Mucosa of rectum (tissue), 2 donors: ENCODE data around the gene ACBD3.
A peak's percentile ranks its signal among the peaks of the same experiment; 100 is the strongest.

Experiments
- H3K27ac ChIP-seq, 2 donors: one replicate each; pipeline ENCODE4 v1.7.0; 2013; ENCODE audit warnings: inconsistent platforms in 2 of 2, low read depth in 2 of 2, low read length in 2 of 2
- H3K27me3 ChIP-seq, 2 donors: one replicate each; pipeline ENCODE4 v1.7.0; 2013; ENCODE audit warnings: low read length in 2 of 2; ENCODE audit not compliant: control insufficient read depth in 2 of 2, insufficient read depth in 2 of 2
- H3K36me3 ChIP-seq, 2 donors: one replicate each; pipeline ENCODE4 v1.7.0; 2013; ENCODE audit warnings: low read length in 2 of 2; ENCODE audit not compliant: control insufficient read depth in 2 of 2, insufficient read depth in 2 of 2
- H3K4me1 ChIP-seq, 2 donors: one replicate each; pipeline ENCODE4 v1.7.0; 2013; ENCODE audit warnings: low read length in 2 of 2, mild to moderate bottlenecking in 1 of 2; ENCODE audit not compliant: control insufficient read depth in 2 of 2, insufficient read depth in 2 of 2
- H3K4me3 ChIP-seq, 2 donors: one replicate each; pipeline ENCODE4 v1.7.0; 2013; ENCODE audit warnings: low read length in 2 of 2
- H3K9ac ChIP-seq, 2 donors: one replicate each; pipeline ENCODE4 v1.7.0; 2013; ENCODE audit warnings: low read length in 2 of 2, low read depth in 1 of 2, mild to moderate bottlenecking in 1 of 2
- H3K9me3 ChIP-seq, 2 donors: one replicate each; pipeline ENCODE4 v1.7.0; 2013; ENCODE audit warnings: low read length in 2 of 2; ENCODE audit not compliant: control insufficient read depth in 2 of 2
- donor health status: healthy.
- donor health status: Normal muscosa, but diverticular disease.

ACBD3 gene

DNA sequence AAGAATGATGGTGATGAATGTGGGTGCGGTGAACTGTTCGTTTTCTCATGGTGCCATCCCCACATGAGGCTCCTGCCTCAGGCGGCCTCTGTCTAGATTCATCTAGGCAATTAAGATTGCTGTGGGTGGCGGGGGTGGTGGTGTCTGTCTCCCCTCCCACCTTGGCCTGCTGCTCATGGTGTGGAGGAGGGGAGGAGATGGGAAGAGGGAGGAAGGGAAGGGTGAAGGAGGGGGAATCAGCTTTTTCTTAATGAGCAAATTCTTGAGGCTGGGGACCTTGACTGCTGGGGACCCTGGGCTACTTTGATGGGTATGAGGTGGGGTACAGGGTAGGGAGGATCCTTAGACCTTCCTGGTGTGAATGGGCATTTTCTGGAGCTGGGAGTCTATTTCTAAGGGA lies 68.2 kb downstream of the ACBD3 start:
- H3K9me3 ChIP-seq: no peaks in the 10 kb centered on the region
- H3K9ac ChIP-seq: no peak overlapping the region
- peaks cover 7 to 10% of the 10 kb centered on the region in 2 donors for H3K4me1 ChIP-seq
- no peak overlapping the region for H3K4me3 ChIP-seq
- H3K36me3 ChIP-seq: no peaks in the 10 kb centered on the region
- H3K27me3 ChIP-seq: no peaks in the 10 kb centered on the region
- H3K27ac ChIP-seq: no peak overlapping the region

DNA sequence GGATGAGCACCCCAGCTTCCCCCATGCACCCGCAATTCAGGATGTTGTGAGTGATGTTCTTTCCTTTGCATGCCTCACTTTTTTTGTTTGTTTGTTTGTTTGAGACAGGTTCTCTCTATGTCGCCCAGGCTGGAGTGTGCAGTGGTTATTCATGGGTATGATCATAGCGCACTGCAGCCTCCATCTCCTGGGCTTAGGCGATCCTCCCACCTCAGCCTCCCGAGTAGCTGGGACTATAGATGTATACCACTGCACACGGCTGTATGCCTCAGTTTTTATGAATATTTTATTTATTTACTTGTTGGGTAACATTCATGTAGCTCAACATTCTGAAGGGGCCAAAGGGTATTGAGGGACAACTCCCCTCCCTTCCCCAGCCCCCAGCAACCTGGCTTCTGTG lies 69.2 kb downstream of the ACBD3 start:
- Histone ChIP-seq H3K27ac (no peak overlapping the region), H3K9me3 (no peaks in the 10 kb centered on the region)

GRCh38 chr1:226116673-226117072 lies 69.9 kb downstream of the ACBD3 start:
- no peaks in the 10 kb centered on the region for H3K27me3 ChIP-seq
- H3K9me3 ChIP-seq: no peaks in the 10 kb centered on the region
- H3K4me1 ChIP-seq: peaks cover 7% of the 10 kb centered on the region in 2 donors
- no peak overlapping the region for H3K27ac ChIP-seq
- H3K4me3 ChIP-seq: no peak overlapping the region
- no peak overlapping the region for H3K9ac ChIP-seq
- no peaks in the 10 kb centered on the region for H3K36me3 ChIP-seq

More for the DNA sequence above, 69.2 kb downstream of the ACBD3 start:
- no peaks in the 10 kb centered on the region for H3K36me3 ChIP-seq
- H3K27me3 ChIP-seq: no peaks in the 10 kb centered on the region
- H3K9ac ChIP-seq: no peak overlapping the region
- H3K4me1 ChIP-seq: peaks cover 5 to 7% of the 10 kb centered on the region in 2 donors
- H3K4me3 ChIP-seq: no peak overlapping the region

- Histone ChIP-seq H3K4me1 (peaks cover 13 to 14% of the 10 kb centered on the region in 2 donors), H3K9me3 (no peaks in the 10 kb centered on the region), H3K27ac (no peak overlapping the region), H3K9ac (no peak overlapping the region), H3K36me3 (no peaks in the 10 kb centered on the region), H3K27me3 (no peaks in the 10 kb centered on the region), H3K4me3 (no peak overlapping the region)
Observed at GRCh38 chr1:226112626-226113025, 73.9 kb downstream of the ACBD3 start.

- no peak overlapping the region for H3K27ac ChIP-seq
Observed at GRCh38 chr1:226111883-226112261, 74.7 kb downstream of the ACBD3 start.

DNA sequence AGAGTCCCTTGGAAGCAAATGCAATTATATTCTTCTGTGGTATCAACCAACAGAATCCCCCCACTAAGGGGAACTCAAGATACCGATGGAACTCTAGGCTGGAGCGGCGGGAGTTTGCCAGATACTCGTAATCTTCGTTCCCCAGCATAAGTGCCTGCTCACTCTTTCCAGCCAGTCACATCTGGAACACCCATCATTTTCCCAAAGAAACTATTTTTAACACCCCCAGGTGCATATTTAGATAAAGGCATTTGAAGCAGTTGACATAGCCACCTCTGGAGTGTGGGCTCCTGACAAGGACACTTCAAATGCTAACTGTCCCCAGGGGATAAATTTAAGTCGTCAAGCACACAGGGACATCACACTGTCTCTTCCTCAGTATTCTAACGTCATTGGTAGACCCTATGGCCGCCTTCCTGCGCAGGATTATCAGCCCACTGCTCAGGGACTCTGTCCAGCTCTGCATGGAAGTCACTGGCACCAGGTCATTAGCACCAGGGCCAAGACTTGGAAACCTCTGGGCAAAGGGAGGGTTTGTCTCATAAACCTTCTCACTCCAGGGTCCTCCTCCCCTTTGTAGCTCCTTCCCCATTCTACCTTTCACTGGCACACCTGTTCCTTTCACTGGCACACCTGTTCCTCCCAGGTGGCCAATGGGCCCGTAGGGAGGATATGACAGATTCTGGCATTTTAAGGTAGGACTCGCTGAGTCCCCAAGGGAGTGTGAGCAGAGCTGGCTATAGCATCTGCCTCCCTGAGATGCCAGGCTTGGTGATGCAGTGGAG lies 75.3 kb downstream of the ACBD3 start:
- Histone ChIP-seq H3K4me1 (peaks cover 13 to 14% of the 10 kb centered on the region in 2 donors), H3K27ac (peak overlapping the region; percentile 93 to 96), H3K9me3 (no peaks in the 10 kb centered on the region), H3K36me3 (no peaks in the 10 kb centered on the region), H3K4me3 (peak overlapping the region; percentile 72 to 77), H3K9ac (peak overlapping the region; percentile 75 to 87), H3K27me3 (no peaks in the 10 kb centered on the region)

More at GRCh38 chr1:226111883-226112261, 74.7 kb downstream of the ACBD3 start:
- Histone ChIP-seq H3K9ac (peak overlapping the region in 1 of 2 donors; percentile 12), H3K27me3 (no peaks in the 10 kb centered on the region), H3K36me3 (no peaks in the 10 kb centered on the region), H3K4me3 (no peak overlapping the region), H3K9me3 (no peaks in the 10 kb centered on the region), H3K4me1 (peaks cover 13 to 14% of the 10 kb centered on the region in 2 donors)

DNA sequence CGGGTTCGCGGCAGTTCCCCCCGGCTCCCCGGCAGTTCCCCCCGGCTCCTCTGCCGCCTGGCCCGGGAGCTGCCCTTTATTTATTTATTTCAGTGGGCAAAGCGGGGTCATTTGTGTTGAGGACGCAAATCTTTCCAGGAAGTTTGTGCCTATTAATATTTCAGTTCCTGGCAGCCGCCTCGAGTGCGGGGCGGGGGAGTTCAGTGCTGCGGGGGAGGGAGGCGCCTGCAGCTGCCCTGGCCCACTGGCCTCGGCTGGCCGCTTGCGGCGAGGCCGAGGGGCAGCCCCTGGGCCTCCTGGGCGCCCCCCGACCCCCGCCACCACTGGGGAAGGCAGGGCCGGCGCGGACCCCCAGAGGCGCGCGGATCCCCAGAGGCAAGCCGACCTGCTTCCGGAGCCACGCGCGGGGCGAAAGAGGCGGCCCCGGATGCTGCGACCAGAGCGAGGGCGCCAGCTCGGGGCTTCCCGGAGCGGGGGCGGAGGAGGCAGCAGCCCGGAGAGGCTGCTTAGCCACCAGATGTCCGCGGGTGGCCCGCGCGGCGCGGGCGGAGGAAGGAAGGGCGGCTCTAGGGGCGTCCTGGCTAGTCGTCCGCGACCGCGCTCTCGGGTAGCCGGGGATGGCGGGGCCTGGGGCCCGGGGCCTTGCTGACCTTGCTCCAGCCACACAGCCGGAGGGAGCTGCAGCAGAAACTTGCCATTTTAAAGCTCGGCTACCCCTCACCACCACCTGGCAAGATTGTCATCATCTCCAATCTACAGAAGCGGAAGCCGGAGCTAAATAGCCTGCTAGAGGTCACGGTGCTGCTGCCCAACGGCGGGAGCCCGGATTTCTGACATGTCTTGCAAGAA lies 76.1 kb downstream of the ACBD3 start:
- Histone ChIP-seq H3K4me3 (peak overlapping the region; percentile 72 to 77), H3K9ac (peak overlapping the region; percentile 75 to 87), H3K9me3 (no peaks in the 10 kb centered on the region), H3K4me1 (peaks cover 13 to 14% of the 10 kb centered on the region in 2 donors), H3K27ac (peak overlapping the region; percentile 93 to 96), H3K36me3 (no peaks in the 10 kb centered on the region), H3K27me3 (no peaks in the 10 kb centered on the region)

DNA sequence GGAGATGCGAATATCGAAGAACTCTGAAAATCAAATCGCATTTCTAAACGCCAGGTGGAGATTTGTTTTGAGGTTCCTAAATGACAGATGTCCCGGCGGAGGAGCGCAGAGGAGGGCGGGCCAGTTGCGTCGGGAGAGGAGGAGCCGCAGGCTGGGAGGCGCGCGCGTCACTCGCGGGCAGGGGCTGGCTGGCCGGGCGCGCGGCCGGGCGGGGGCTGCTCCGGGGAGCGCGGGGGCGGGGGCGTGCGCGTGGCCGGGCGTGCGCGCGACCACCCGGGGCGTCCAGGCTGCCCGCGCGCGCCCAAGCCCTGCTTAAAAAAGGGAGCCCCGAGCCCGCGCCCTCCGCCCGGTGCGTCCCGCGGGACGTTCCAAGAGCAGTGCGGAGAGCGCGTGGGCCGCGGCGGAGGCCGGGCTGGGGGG lies 76.7 kb downstream of the ACBD3 start:
- H3K4me1 ChIP-seq: peaks cover 13 to 14% of the 10 kb centered on the region in 2 donors
- H3K9ac ChIP-seq: peak overlapping the region; percentile 77 to 87
- no peaks in the 10 kb centered on the region for H3K27me3 ChIP-seq
- no peaks in the 10 kb centered on the region for H3K36me3 ChIP-seq
- H3K4me3 ChIP-seq: peak overlapping the region; percentile 72 to 80
- no peaks in the 10 kb centered on the region for H3K9me3 ChIP-seq
- H3K27ac ChIP-seq: peak overlapping the region; percentile 93 to 96

GRCh38 chr1:226108935-226109828 lies 77.4 kb downstream of the ACBD3 start:
- H3K36me3 ChIP-seq: no peaks in the 10 kb centered on the region
- peak overlapping the region; percentile 77 to 81 for H3K9ac ChIP-seq
- peak overlapping the region; percentile 93 to 96 for H3K27ac ChIP-seq
- H3K4me1 ChIP-seq: peaks cover 13 to 14% of the 10 kb centered on the region in 2 donors
- H3K4me3 ChIP-seq: peak overlapping the region; percentile 72 to 80
- H3K27me3 ChIP-seq: no peaks in the 10 kb centered on the region
- no peaks in the 10 kb centered on the region for H3K9me3 ChIP-seq
